Muscle layer of duodenum (tissue), 2 donors: ENCODE measurements around the gene CCDC92B.

Source experiments
- H3K27ac ChIP-seq: one replicate; pipeline ENCODE4 v1.7.0; 2013; ENCODE audit warnings: mild to moderate bottlenecking, low read length
- H3K27me3 ChIP-seq: one replicate; pipeline ENCODE4 v1.7.0; 2013; ENCODE audit warnings: low read depth, mild to moderate bottlenecking, control low read depth, low read length
- H3K36me3 ChIP-seq, 2 donors: one replicate each; pipeline ENCODE4 v1.7.0; 2013; ENCODE audit warnings: low read length in 2 of 2, control low read depth in 1 of 2, mild to moderate bottlenecking in 1 of 2; ENCODE audit not compliant: insufficient read depth in 2 of 2, control insufficient read depth in 1 of 2
- H3K4me1 ChIP-seq, 2 donors: one replicate each; pipeline ENCODE4 v1.7.0; 2013; ENCODE audit warnings: low read length in 2 of 2, mild to moderate bottlenecking in 2 of 2, control low read depth in 1 of 2, moderate library complexity in 1 of 2; ENCODE audit not compliant: insufficient read depth in 2 of 2, control insufficient read depth in 1 of 2
- H3K4me3 ChIP-seq, 2 donors: one replicate each; pipeline ENCODE4 v1.7.0; 2013; ENCODE audit warnings: low read length in 2 of 2, low read depth in 1 of 2, mild to moderate bottlenecking in 1 of 2
- H3K9me3 ChIP-seq, 2 donors: one replicate each; pipeline ENCODE4 v1.7.0; 2013; ENCODE audit warnings: low read length in 2 of 2, control low read depth in 1 of 2, mild to moderate bottlenecking in 1 of 2; ENCODE audit not compliant: control insufficient read depth in 1 of 2
- donor health status: healthy.

Gene CCDC92B

DNA sequence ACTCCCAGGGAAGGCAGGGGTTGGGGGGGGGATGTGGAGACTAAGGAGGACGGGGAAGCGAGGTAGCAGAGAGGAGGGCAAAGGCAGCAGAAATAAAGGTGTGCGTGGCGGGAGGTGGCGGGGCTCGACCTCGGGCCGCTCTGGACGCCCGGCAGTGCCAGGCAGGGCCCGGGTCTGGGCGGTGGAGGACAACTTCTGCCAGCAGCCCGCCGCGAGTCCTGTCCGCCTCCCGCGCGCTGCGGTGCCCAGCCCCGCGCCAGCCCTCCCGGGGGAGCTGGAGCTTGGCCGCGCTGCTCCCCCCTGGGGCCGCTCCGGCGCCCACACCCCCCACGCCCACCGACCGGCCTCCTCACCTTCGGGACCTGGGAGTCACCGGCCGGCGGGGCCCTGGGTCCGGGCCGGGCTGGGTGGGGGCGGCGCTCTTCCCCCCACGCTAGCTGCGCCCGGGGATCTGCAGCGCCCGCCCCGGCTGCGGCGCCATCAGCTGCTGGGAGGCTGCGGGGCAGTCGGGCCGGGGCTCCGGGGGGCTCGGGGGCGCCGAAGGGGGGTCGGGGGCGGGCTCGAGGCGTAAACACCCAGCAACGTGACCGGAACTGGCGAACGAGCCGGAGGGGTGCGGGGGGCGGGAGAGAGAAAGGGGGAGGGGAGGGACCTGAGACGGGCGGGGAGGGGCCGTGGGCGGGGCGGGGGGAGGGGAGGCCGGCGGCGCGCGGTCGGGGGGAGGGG, at the start of gene CCDC92B:
Gene CCDC92B, minus strand, starts transcription at position 595 of the 726 bp plus-strand sequence. CDS start 14,507 bp downstream, outside the sequence.
- Histone ChIP-seq H3K4me1 (peaks cover 0 to 3% of the 10 kb centered on the region in 2 donors), H3K36me3 (no peaks in the 10 kb centered on the region), H3K27me3 (peaks cover 15% of the 10 kb centered on the region), H3K4me3 (no peak within 1 kb of the TSS), H3K9me3 (no peaks in the 10 kb centered on the region), H3K27ac (no peak within 1 kb of the TSS)

- Histone ChIP-seq H3K27me3 (no peaks in the 10 kb centered on the region), H3K4me3 (no peak overlapping the region), H3K27ac (no peak overlapping the region), H3K36me3 (no peaks in the 10 kb centered on the region), H3K4me1 (no peaks in the 10 kb centered on the region), H3K9me3 (no peaks in the 10 kb centered on the region)
Measured at GRCh38 chr17:2798678-2799077, 49.2 kb upstream of the CCDC92B start.

DNA sequence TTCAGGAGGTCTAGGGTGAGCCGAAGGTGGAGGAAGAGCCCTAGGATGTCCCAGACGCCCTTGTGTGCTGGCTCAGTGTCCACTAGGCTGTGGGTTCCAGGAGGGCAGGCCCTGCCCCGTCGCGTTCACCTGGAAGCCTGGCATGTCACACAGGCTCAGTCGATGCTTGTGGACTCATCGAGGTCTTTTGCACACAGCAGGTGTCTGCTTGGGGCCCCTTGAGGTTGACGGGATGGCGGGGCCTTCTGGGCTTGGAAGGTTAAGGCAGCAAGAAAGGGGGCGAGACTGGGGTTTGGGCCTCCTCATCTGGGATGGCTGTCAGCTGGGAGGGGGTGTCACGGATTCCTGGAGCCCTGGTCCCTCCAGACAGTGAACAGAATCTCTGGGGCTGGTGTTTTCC, 48.7 kb upstream of the CCDC92B start:
- Histone ChIP-seq H3K9me3 (no peaks in the 10 kb centered on the region), H3K36me3 (no peaks in the 10 kb centered on the region), H3K27me3 (no peaks in the 10 kb centered on the region), H3K27ac (no peak overlapping the region), H3K4me1 (no peaks in the 10 kb centered on the region), H3K4me3 (no peak overlapping the region)

DNA sequence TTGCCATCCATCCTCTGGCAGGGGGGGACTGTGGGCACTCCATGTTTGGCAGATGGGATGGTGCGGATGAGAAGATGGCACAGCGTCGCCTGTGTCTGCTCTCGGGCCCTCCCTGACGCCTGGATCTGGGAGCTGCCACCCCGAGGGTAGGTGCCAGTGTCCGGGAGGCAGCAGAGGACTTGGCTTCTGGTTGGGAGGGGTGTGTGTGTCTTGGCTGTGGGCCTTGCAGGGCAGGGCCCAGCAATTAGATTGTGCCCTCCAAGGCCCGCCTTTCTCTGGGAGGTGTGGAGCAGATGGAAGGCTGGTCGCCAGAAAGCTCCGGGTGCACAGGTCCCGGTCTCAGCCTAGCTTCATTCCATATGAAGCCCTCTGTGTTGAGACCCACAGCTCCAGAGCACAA, 48.2 kb upstream of the CCDC92B start:
- H3K4me1 ChIP-seq: no peaks in the 10 kb centered on the region
- H3K27me3 ChIP-seq: no peaks in the 10 kb centered on the region
- no peak overlapping the region for H3K27ac ChIP-seq
- H3K36me3 ChIP-seq: no peaks in the 10 kb centered on the region
- H3K4me3 ChIP-seq: peak overlapping the region; percentile 16 to 40
- no peaks in the 10 kb centered on the region for H3K9me3 ChIP-seq

DNA sequence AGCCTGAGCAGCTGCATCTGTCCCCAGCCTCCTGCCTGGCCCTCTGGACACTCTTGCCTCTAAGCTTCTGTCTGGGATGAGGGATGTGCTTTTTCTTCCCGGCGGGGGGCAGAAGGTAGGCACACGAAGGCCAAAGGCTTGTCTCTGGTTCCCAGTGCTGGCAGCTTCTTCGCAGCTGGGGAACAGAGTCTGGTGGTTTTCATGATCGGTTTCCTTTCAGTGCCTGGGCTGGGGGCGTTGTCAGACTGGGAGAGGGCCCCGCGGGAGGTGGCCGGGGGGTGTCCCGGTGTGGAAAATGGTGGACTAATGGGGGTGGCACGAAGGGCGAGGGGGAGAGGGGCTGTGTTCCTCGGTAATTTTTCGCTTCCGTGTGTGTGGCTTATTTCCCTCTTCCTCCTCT, 47.8 kb upstream of the CCDC92B start:
- Histone ChIP-seq H3K4me1 (no peaks in the 10 kb centered on the region), H3K4me3 (peak overlapping the region; percentile 16 to 40), H3K27me3 (no peaks in the 10 kb centered on the region), H3K27ac (no peak overlapping the region), H3K36me3 (no peaks in the 10 kb centered on the region), H3K9me3 (no peaks in the 10 kb centered on the region)

- H3K4me3 ChIP-seq: peak within 1 kb of the TSS; percentile 33 to 40
- no peak within 1 kb of the TSS for H3K27ac ChIP-seq
- H3K27me3 ChIP-seq: no peaks in the 10 kb centered on the region
- no peaks in the 10 kb centered on the region for H3K36me3 ChIP-seq
- H3K9me3 ChIP-seq: no peaks in the 10 kb centered on the region
- no peaks in the 10 kb centered on the region for H3K4me1 ChIP-seq
Measured at GRCh38 chr17:2796164-2797125, 47.0 kb upstream of the CCDC92B start, which contains the start of gene RAP1GAP2. RAP1GAP2 (plus strand) TSS chr17:2796438; CDS start chr17:2796528, 90 bp downstream.

DNA sequence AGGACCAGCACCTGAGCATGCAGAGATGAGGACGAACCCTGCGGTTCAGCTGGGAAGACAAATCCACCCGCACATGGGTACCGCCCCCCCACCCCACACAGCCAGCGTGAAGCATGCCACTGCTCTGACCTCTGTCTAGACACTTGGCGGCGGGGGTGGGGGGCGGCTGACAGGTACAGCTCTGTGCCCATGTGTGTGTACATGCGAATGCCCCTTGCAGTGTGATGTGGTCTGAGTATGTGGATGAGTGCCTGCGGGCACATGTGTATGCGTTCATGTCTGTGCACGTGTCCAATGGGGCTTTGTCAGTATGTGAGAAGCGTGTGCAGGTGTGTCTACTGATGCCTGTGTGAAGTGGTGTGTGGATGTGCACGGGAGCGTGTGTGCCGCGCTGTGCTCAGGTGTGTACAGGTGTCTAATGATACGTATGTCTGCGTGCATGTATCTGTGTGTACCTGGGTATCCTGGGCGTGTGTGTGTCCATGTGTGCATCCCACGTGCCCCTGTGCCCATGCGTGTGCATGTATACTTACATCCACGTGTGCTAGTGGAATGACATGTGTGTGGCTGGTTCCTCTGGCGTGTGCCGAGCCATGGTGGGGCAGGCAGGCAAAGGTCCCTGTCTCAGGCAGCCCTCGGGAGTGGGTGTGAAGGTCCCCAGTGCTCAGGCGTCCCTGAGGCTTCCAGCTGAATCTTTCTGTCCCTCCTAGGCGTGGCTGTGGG, 46.1 kb upstream of the CCDC92B start:
- no peaks in the 10 kb centered on the region for H3K27me3 ChIP-seq
- no peak overlapping the region for H3K27ac ChIP-seq
- H3K9me3 ChIP-seq: no peaks in the 10 kb centered on the region
- H3K4me3 ChIP-seq: peak overlapping the region; percentile 12 to 40
- H3K36me3 ChIP-seq: no peaks in the 10 kb centered on the region
- no peaks in the 10 kb centered on the region for H3K4me1 ChIP-seq

DNA sequence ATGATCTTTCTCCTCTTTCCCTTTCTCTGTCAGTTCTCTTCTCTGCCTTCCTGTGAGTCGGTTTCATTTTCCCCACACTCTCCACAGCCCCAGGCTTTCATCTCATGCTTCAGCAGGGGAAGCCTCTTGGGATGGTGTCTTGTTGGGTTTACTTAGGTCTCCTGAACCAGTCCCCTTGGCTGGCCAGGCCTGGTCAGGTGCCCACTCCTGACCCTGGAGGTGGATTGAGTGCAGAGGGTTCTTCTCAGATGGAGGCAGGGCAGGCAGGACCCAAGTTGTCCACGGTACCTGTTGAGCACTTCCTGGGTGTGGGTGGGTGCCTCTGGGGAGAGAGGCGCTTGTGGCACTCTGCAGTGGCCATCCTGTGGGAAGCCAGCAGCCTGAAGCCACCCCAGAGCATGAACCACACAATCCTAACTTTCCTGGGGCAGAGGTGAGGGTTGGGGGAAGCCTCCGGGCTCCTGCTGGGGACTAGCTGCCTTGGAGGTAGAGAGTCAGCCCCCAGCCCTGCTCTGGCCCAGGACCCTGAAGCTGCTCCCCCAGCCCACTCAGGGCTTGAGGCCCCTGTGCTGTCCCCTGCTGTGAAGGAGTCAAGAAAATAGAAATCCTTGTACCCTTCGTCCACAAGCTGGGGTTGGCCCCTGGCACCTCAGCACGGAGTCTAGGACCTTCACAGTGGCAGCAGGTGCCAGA, 44.8 kb upstream of the CCDC92B start:
- Histone ChIP-seq H3K27me3 (no peaks in the 10 kb centered on the region), H3K4me1 (no peaks in the 10 kb centered on the region)

GRCh38 chr17:2792366-2793169, 43.1 kb upstream of the CCDC92B start:
- H3K9me3 ChIP-seq: no peaks in the 10 kb centered on the region
- no peaks in the 10 kb centered on the region for H3K27me3 ChIP-seq

More for the DNA sequence above, 44.8 kb upstream of the CCDC92B start:
- Histone ChIP-seq H3K36me3 (no peaks in the 10 kb centered on the region), H3K9me3 (no peaks in the 10 kb centered on the region), H3K27ac (no peak overlapping the region), H3K4me3 (no peak overlapping the region)

DNA sequence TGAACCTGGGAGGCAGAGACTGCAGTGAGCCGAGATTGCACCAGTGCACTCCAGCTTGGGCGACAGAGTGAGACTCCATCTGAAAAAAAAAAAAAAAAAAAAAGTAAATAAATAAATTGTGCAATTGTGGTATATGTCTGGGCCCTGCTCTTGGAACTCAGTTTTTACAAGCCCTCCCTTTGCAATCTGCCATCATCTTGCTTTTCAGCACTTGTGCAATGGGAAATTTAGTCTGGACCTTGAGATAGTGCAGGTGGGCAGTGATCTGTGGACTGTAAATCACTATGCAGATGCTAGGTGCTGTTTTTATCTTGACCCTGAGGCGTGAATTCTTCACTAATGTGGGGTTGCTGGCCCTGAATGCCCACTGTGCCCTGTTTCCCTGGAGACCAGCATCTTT, 40.2 kb upstream of the CCDC92B start:
- no peaks in the 10 kb centered on the region for H3K9me3 ChIP-seq
- no peaks in the 10 kb centered on the region for H3K36me3 ChIP-seq
- H3K4me3 ChIP-seq: no peak overlapping the region
- no peak overlapping the region for H3K27ac ChIP-seq
- no peaks in the 10 kb centered on the region for H3K27me3 ChIP-seq
- no peaks in the 10 kb centered on the region for H3K4me1 ChIP-seq

More at GRCh38 chr17:2792366-2793169, 43.1 kb upstream of the CCDC92B start:
- Histone ChIP-seq H3K4me3 (no peak overlapping the region), H3K36me3 (no peaks in the 10 kb centered on the region), H3K27ac (no peak overlapping the region), H3K4me1 (no peaks in the 10 kb centered on the region)
